SK-N-SH (cell line): ENCODE results near the gene NOX4.

Experiments
- CTCF ChIP-seq: fragments of 200-600 bp; sonication (generic); IDR thresholded peaks from 2 replicates; pipeline ENCODE4 v1.6.1; 2017; ENCODE audit warnings: antibody characterized with exemption, mild to moderate bottlenecking, moderate library complexity
- EP300 ChIP-seq, 2 experiments: IDR thresholded peaks; 2 replicates each; pipeline versions ENCODE4 v1.4.0 to v1.6.1; 2012; ENCODE audit warnings: borderline replicate concordance in 1 of 2, low read depth in 1 of 2, low read length in 1 of 2
- FOXJ3 ChIP-seq: sonication (generic); formaldehyde crosslinking; IDR thresholded peaks from 2 replicates; pipeline ENCODE4 v1.5.1; 2020; ENCODE audit warnings: mild to moderate bottlenecking, missing genetic modification reagents
- GABPA ChIP-seq: IDR thresholded peaks from 2 replicates; pipeline ENCODE4 v1.4.0; 2012; ENCODE audit warnings: low read depth, mild to moderate bottlenecking
- MEF2A ChIP-seq: IDR thresholded peaks from 2 replicates; pipeline ENCODE4 v1.4.0; 2012; ENCODE audit warnings: low read depth, borderline replicate concordance
- NFIC ChIP-seq: IDR thresholded peaks from 2 replicates; pipeline ENCODE4 v1.4.0; 2012; ENCODE audit warnings: borderline replicate concordance
- RAD21 ChIP-seq: IDR thresholded peaks from 2 replicates; pipeline ENCODE4 v1.6.1; 2012; ENCODE audit warnings: mild to moderate bottlenecking, low read length
- SMC3 ChIP-seq: IDR thresholded peaks from 2 replicates; pipeline ENCODE4 v1.6.1; 2012; ENCODE audit warnings: low read depth, low read length, improper control_type of control experiment
- TF ChIP-seq, protein P1 (sequence below): IDR thresholded peaks from 2 replicates; pipeline ENCODE4 v1.4.0; 2012; ENCODE audit warnings: low read depth, borderline replicate concordance
- TF ChIP-seq, protein P2 (sequence below): IDR thresholded peaks from 2 replicates; pipeline ENCODE4 v1.4.0; 2012; ENCODE audit warnings: low read depth

DNA sequence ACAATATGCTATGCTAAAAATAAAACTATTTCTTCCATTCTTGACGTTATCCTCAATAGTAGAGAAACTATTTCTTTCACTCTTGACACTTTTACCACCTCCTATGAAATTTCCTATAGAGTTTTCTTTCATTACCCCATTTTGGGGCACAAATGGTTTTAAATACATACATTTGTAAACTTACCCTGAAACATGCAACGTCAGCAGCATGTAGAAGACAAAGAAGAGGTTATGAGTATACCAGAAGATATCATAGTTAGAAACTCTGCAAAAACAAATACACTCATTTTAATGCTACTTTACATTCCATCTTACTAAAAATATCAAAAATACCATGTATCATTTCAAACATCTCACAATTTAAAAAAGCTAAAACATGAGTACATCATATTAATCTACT is 69.5 kb downstream of the NOX4 start:
- TF ChIP-seq CTCF: no peak
- TF ChIP-seq SMC3: no peak
- TF ChIP-seq GABPA: no peak
- TF ChIP-seq NFIC: no peak
- TF ChIP-seq, protein P1, sequence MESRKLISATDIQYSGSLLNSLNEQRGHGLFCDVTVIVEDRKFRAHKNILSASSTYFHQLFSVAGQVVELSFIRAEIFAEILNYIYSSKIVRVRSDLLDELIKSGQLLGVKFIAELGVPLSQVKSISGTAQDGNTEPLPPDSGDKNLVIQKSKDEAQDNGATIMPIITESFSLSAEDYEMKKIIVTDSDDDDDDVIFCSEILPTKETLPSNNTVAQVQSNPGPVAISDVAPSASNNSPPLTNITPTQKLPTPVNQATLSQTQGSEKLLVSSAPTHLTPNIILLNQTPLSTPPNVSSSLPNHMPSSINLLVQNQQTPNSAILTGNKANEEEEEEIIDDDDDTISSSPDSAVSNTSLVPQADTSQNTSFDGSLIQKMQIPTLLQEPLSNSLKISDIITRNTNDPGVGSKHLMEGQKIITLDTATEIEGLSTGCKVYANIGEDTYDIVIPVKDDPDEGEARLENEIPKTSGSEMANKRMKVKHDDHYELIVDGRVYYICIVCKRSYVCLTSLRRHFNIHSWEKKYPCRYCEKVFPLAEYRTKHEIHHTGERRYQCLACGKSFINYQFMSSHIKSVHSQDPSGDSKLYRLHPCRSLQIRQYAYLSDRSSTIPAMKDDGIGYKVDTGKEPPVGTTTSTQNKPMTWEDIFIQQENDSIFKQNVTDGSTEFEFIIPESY: no peak
- TF ChIP-seq MEF2A: no peak
- no peak for TF ChIP-seq EP300 (IDR thresholded peaks at IDR 0.05; ENCODE audit: borderline replicate concordance in 1 of 2, low read depth in 1 of 2, low read length in 1 of 2)
- no peak for TF ChIP-seq FOXJ3 (CRISPR knock-in tag)
- no peak for TF ChIP-seq RAD21
- TF ChIP-seq, protein P2, sequence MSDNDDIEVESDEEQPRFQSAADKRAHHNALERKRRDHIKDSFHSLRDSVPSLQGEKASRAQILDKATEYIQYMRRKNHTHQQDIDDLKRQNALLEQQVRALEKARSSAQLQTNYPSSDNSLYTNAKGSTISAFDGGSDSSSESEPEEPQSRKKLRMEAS: no peak
